Heart left ventricle (tissue), 16 donors: ENCODE data around the gene KATNB1. TPM values are rescaled to one million over a fixed set of nuclear protein-coding genes. Genes with fewer than 3 reads are reported as not detected.
"Not testable (repeated sequence)": the region's sequence is repeated elsewhere in the genome, so short reads cannot be mapped to it uniquely, and the experiment has no call there.

ENCODE experiments used
- ATAC-seq, 4 donors: fragments of 200-7000 bp; cut with Tn5 transposase; one replicate each; pipeline ENCODE4 v1.9.1; 2020 to 2022; ENCODE audit warnings: moderate library complexity in 4 of 4, mild to moderate bottlenecking in 3 of 4, moderate number of reproducible peaks in 1 of 4
- DNase-seq, 5 donors: peaks; one replicate each; pipeline ENCODE4 v3.0.0-alpha.2; 2020
- H3K27ac ChIP-seq, 12 donors: fragments of 200-600 bp; sonication (generic) in 4 of 12; one replicate each; pipeline versions ENCODE4 v1.5.0 to v1.8.0; 2016 to 2022; ENCODE audit warnings: mild to moderate bottlenecking in 2 of 12
- H3K27me3 ChIP-seq, 9 donors: fragments of 200-600 bp; sonication (generic) in 2 of 9; one replicate each; pipeline versions ENCODE4 v1.5.1 to v1.8.0; 2016 to 2022; ENCODE audit warnings: mild to moderate bottlenecking in 3 of 9
- H3K36me3 ChIP-seq, 9 donors: fragments of 200-600 bp; sonication (generic) in 2 of 9; one replicate each; pipeline versions ENCODE4 v1.5.0 to v1.8.0; 2018 to 2022; ENCODE audit warnings: mild to moderate bottlenecking in 2 of 9
- H3K4me1 ChIP-seq, 12 donors: fragments of 200-600 bp; sonication (generic) in 4 of 12; one replicate each; pipeline versions ENCODE4 v1.5.0 to v1.8.0; 2016 to 2022; ENCODE audit warnings: mild to moderate bottlenecking in 3 of 12
- H3K4me3 ChIP-seq, 12 donors: fragments of 200-600 bp; sonication (generic) in 4 of 12; one replicate each; pipeline versions ENCODE4 v1.5.0 to v1.8.0; 2017 to 2022; ENCODE audit warnings: mild to moderate bottlenecking in 9 of 12, moderate library complexity in 4 of 12
- H3K9me3 ChIP-seq, 12 donors: fragments of 200-600 bp; sonication (generic) in 4 of 12; one replicate each; pipeline versions ENCODE4 v1.5.0 to v1.8.0; 2016 to 2022; ENCODE audit warnings: mild to moderate bottlenecking in 1 of 12
- CTCF ChIP-seq, 12 donors: fragments of 200-600 bp; sonication (generic) in 4 of 12; IDR thresholded peaks; one replicate each; pipeline versions ENCODE4 v1.5.0 to v1.8.0; 2018 to 2022; ENCODE audit warnings: antibody characterized with exemption in 12 of 12, mild to moderate bottlenecking in 5 of 12
- POLR2A ChIP-seq, 2 donors: fragments of 450-650 bp; IDR thresholded peaks; one replicate each; pipeline ENCODE4 v1.6.1; 2017; ENCODE audit warnings: antibody characterized with exemption in 2 of 2, mild to moderate bottlenecking in 2 of 2, moderate library complexity in 2 of 2
- WGBS, 4 donors: extraction: QIAGEN DNeasy Blood & Tissue Kit in 2 of 4; methylation state at CpG; one replicate each; pipeline versions ENCODE4 v1.1.5 to v1.1.7; 2013 to 2018; 5-methylcytosine and 5-hydroxymethylcytosine counted together
- intact Hi-C, 10 donors: fragments of 100-400 bp; cut with DNase I; formaldehyde crosslinking; loops; one replicate each; pipeline versions ENCODE4 v1.11.1 to v1.14.2; 2022
- polyA plus RNA-seq, 2 donors: library from polyadenylated mRNA; stranded (reverse); fragments of 200-250 nt; gene quantifications; one replicate each; pipeline ENCODE4 v1.2.3, GENCODE V29; 2013
- total RNA-seq, 9 donors: library from RNA; depleted of rRNA in 2 of 9; stranded (reverse); fragments of >200 nt in 2 of 9; fragmentation: NEBNext Ultra II Directional in 3 of 9; extraction: Animal tissue kit (Norgen Biotek cat#: 25700) in 3 of 9; gene quantifications; one replicate each; pipeline versions ENCODE4 v1.1.0 to v1.2.4, GENCODE V29; 2016 to 2023
- donor health status: ischemic (EF 13 %, LVEDD 7.1; RV severe dilation, severe dysfunction).
- donor health status: healthy with polysubstance abuse.
- donor health status: DM: no; HTN: yes; CAD: no.
- donor health status: DM: no; HTN: no; CAD: no.
- donor health status: ischemic (EF 25% LVEDD 6.9; RV normal size, moderate dysfunction).
- donor health status: ischemic (EF 25% LVEDD 5.7; RV mildly dilated, moderate dysfunction).
- donor health status: healthy.
- donor health status: DM: yes; HTN: yes; CAD: no.
- donor health status: ischemic (EF 35%, LVEDD 5.7; RV mildly dilated, moderate dysfunction).
- donor health status: nonischemic (EF 11% LVEDD 7.7; RV severe dilation, severe dysfunction).
- donor health status: DM: yes; HTN: yes; CAD: no.
- donor health status: PGD.
- donor health status: ischemic (EF 29% LVEDD 5.4; RV normal size, mild dysfunction).
- donor health status: nonischemic (EF 23%, LVEDD 6.1; RV moderate dilation, normal function).

Gene KATNB1
- total and polyA plus RNA-seq, 11 donors = 8.0 to 20.5 (median 15.3) TPM

GRCh38 chr16:57709663-57710062 is 25.9 kb upstream of the KATNB1 start:
- TF ChIP-seq CTCF (IDR thresholded peaks at IDR 0.05) (no peak), POLR2A (IDR thresholded peaks at IDR 0.05) (no peak)
- DNase-seq = no peak
- no peaks in the 10 kb centered on the region for H3K36me3 ChIP-seq
- H3K4me3 ChIP-seq = no peak overlapping the region
- 91 to 94% (median 92%) methylated on average over 3 of the region's 3 CpGs for WGBS, 4 donors
- H3K27me3 ChIP-seq = peaks cover 0 to 2% (median 0%) of the 10 kb centered on the region in 9 donors
- ATAC-seq = no peak
- no peaks in the 10 kb centered on the region for H3K9me3 ChIP-seq
- H3K4me1 ChIP-seq = no peaks in the 10 kb centered on the region
- intact Hi-C loops = loop anchor here in 2 of 10 donors (5.0 to 10.0 kb wide), 2 partner anchors 47 to 55 kb away; no protein-coding TSS in a partner anchor
- no peak overlapping the region for H3K27ac ChIP-seq

DNA sequence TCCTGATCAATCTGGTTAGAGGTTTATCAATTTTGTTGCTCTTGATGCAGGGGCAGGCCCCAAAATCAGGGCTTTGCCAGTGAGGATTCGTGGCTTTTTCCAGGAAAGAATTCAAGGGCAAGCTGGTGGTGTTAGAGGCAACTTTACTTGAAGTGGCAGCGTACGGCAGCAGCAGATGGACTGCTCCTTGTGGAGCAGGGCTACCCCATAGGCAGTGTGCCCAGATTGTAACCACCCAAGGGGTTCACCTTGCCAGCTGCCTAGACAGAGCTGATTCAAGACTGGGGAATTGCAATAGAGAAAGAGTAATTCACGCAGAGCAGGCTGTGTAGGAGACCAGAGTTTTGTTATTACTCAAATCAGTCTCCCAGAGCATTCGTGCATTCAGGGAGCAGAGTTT is 24.2 kb upstream of the KATNB1 start:
- H3K27ac ChIP-seq = no peak overlapping the region
- no peaks in the 10 kb centered on the region for H3K36me3 ChIP-seq
- intact Hi-C loops = loop anchor here in 1 of 10 donors (10.0 kb wide), 1 partner anchor 57 kb away; no protein-coding TSS in a partner anchor
- H3K27me3 ChIP-seq = peaks cover 0 to 2% (median 0%) of the 10 kb centered on the region in 9 donors
- TF ChIP-seq POLR2A (IDR thresholded peaks at IDR 0.05) (no peak), CTCF (IDR thresholded peaks at IDR 0.05) (no peak)
- H3K4me3 ChIP-seq = no peak overlapping the region
- WGBS, 4 donors = 80 to 89% (median 86%) methylated on average over 5 of the region's 5 CpGs
- no peaks in the 10 kb centered on the region for H3K9me3 ChIP-seq
- DNase-seq (no peak), ATAC-seq (no peak)
- H3K4me1 ChIP-seq = no peaks in the 10 kb centered on the region

GRCh38 chr16:57711993-57712392 is 23.6 kb upstream of the KATNB1 start:
- Histone ChIP-seq H3K36me3 (no peaks in the 10 kb centered on the region), H3K4me1 (no peaks in the 10 kb centered on the region), H3K4me3 (no peak overlapping the region), H3K27ac (no peak overlapping the region), H3K9me3 (no peaks in the 10 kb centered on the region), H3K27me3 (peaks cover 0 to 5% (median 0%) of the 10 kb centered on the region in 9 donors)
- intact Hi-C loops = loop anchor here in 1 of 10 donors (10.0 kb wide), 1 partner anchor 57 kb away; no protein-coding TSS in a partner anchor
- WGBS, 4 donors = 88 to 96% (median 91%) methylated on average over 3 of the region's 3 CpGs
- TF ChIP-seq CTCF (IDR thresholded peaks at IDR 0.05) = no peak
- no peak for TF ChIP-seq POLR2A (IDR thresholded peaks at IDR 0.05)
- DNase-seq = no peak
- no peak for ATAC-seq

DNA sequence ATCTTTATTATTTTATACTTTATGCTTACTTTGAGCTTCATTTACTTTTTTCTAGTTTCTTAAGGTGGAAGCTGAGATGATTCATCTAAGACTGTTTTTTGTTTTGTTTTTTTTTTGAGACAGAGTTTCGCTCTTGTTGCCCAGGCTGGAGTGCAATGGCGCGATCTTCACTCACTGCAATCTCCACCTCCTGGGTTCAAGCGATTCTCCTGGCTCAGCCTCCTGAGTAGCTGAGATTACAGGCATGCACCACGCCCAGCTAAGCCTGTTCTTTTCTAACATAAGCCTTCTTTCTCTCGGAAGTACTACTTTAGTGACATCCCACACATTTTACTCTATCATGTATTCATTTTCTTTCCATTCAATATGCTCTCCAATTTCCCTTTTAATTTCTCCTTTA is 23.0 kb upstream of the KATNB1 start:
- H3K9me3 ChIP-seq, H3K36me3 ChIP-seq, DNase-seq, H3K4me3 ChIP-seq, H3K27me3 ChIP-seq, ATAC-seq, H3K4me1 ChIP-seq, H3K27ac ChIP-seq: not testable (repeated sequence)
- intact Hi-C loops = loop anchor here in 1 of 10 donors (10.0 kb wide), 1 partner anchor 58 kb away; no protein-coding TSS in a partner anchor
- WGBS, 4 donors = 68 to 77% (median 70%) methylated on average over 6 of the region's 6 CpGs

DNA sequence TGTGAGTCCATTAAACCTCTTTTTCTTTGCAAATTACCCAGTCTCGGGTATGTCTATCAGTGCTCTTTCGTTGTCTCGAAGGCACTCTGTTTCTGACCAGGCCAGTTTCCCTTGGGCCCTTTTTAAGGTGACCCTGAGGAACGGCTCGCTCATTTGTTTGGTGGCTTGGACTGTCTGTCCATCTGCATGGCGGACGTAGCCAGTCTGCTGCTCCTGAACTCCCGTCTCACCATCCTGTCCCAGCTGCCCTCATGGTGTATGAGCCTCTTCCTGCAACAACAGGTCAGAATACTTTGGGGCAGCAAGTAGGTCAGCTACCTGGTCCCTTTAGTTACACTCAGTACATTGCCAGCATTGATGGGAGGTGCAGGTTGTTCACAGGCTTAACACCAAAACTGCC is 22.0 kb upstream of the KATNB1 start:
- DNase-seq (no peak), ATAC-seq (no peak)
- peaks cover 0 to 5% (median 0%) of the 10 kb centered on the region in 9 donors for H3K27me3 ChIP-seq
- TF ChIP-seq POLR2A (IDR thresholded peaks at IDR 0.05) (no peak), CTCF (IDR thresholded peaks at IDR 0.05) (no peak)
- WGBS, 4 donors = 79 to 94% (median 87%) methylated on average over 8 of the region's 8 CpGs
- H3K27ac ChIP-seq = no peak overlapping the region
- intact Hi-C loops = loop anchor here in 1 of 10 donors (10.0 kb wide), 1 partner anchor 59 kb away; no protein-coding TSS in a partner anchor
- no peaks in the 10 kb centered on the region for H3K36me3 ChIP-seq
- no peak overlapping the region for H3K4me3 ChIP-seq
- no peaks in the 10 kb centered on the region for H3K4me1 ChIP-seq
- no peaks in the 10 kb centered on the region for H3K9me3 ChIP-seq
